H9 (cell line): ENCODE results near the gene PPP2R2B. TPM values are rescaled to one million over a fixed set of nuclear protein-coding genes. Genes with fewer than 3 reads are reported as not detected.

Experiments
- DNase-seq: peaks from one replicate; pipeline ENCODE4 v3.0.0-alpha.2; 2017
- H2AFZ ChIP-seq: one replicate; pipeline ENCODE4 v1.6.1; 2013; ENCODE audit warnings: mild to moderate bottlenecking, low read length, control low read depth, moderate library complexity
- H2AK5ac ChIP-seq: 2 replicates; pipeline ENCODE4 v1.6.1; 2013; ENCODE audit warnings: low read length, control low read depth, mixed read lengths; ENCODE audit not compliant: insufficient read length
- H2BK120ac ChIP-seq: one replicate; pipeline ENCODE4 v1.6.1; 2013; ENCODE audit warnings: low read depth, mild to moderate bottlenecking, low read length, control low read depth, inconsistent platforms; ENCODE audit not compliant: poor library complexity, severe bottlenecking
- H2BK12ac ChIP-seq: 2 replicates; pipeline ENCODE4 v1.6.1; 2013; ENCODE audit warnings: low read length, control low read depth, mixed read lengths, low read depth; ENCODE audit not compliant: insufficient read length
- H2BK15ac ChIP-seq: 2 replicates; pipeline ENCODE4 v1.6.1; 2013; ENCODE audit warnings: low read depth, low read length, control low read depth
- H2BK20ac ChIP-seq: one replicate; pipeline ENCODE4 v1.6.1; 2013; ENCODE audit warnings: low read depth, mild to moderate bottlenecking, low read length, control low read depth, inconsistent platforms; ENCODE audit not compliant: poor library complexity, severe bottlenecking
- H2BK5ac ChIP-seq: 2 replicates; pipeline ENCODE4 v1.6.1; 2013; ENCODE audit warnings: low read length, control low read depth, mixed read lengths; ENCODE audit not compliant: insufficient read length
- H3K14ac ChIP-seq: 2 replicates; pipeline ENCODE4 v1.6.1; 2013; ENCODE audit warnings: low read length, control low read depth; ENCODE audit not compliant: insufficient read depth
- H3K18ac ChIP-seq: 2 replicates; pipeline ENCODE4 v1.6.1; 2013; ENCODE audit warnings: low read depth, mild to moderate bottlenecking, mixed read lengths, low read length, control low read depth; ENCODE audit not compliant: insufficient read length
- H3K23ac ChIP-seq: 2 replicates; pipeline ENCODE4 v1.6.1; 2013; ENCODE audit warnings: low read length, control low read depth, mixed read lengths, low read depth; ENCODE audit not compliant: insufficient read length
- H3K23me2 ChIP-seq: 2 replicates; pipeline ENCODE4 v1.6.1; 2013; ENCODE audit warnings: low read depth, mild to moderate bottlenecking, mixed read lengths, low read length, control low read depth; ENCODE audit not compliant: insufficient read length, poor library complexity, severe bottlenecking
- H3K27ac ChIP-seq: 2 replicates; pipeline ENCODE4 v1.5.1; 2013; ENCODE audit warnings: low read length, control low read depth, mixed read lengths, low read depth; ENCODE audit not compliant: insufficient read length
- H3K27me3 ChIP-seq: 2 replicates; pipeline ENCODE4 v1.6.1; 2013; ENCODE audit warnings: low read length, control low read depth, inconsistent platforms; ENCODE audit not compliant: insufficient read depth
- H3K4ac ChIP-seq: 2 replicates; pipeline ENCODE4 v1.6.1; 2013; ENCODE audit warnings: low read depth, mild to moderate bottlenecking, control low read depth, inconsistent platforms, low read length, moderate library complexity
- H3K4me1 ChIP-seq: 2 replicates; pipeline ENCODE4 v1.6.1; 2013; ENCODE audit warnings: low read length, control low read depth, inconsistent platforms; ENCODE audit not compliant: insufficient read depth
- H3K4me2 ChIP-seq: 2 replicates; pipeline ENCODE4 v1.6.1; 2013; ENCODE audit warnings: low read length, control low read depth, mixed read lengths; ENCODE audit not compliant: insufficient read length, insufficient read depth
- H3K56ac ChIP-seq: 2 replicates; pipeline ENCODE4 v1.6.1; 2013; ENCODE audit warnings: low read depth, mild to moderate bottlenecking, mixed read lengths, low read length, control low read depth; ENCODE audit not compliant: insufficient read length
- H3K79me1 ChIP-seq: 2 replicates; pipeline ENCODE4 v1.6.1; 2013; ENCODE audit warnings: low read depth, mild to moderate bottlenecking, moderate library complexity, low read length, control low read depth, inconsistent platforms; ENCODE audit not compliant: insufficient read depth, poor library complexity, severe bottlenecking
- H3K79me2 ChIP-seq: 2 replicates; pipeline ENCODE4 v1.6.1; 2013; ENCODE audit warnings: low read length, control low read depth, inconsistent platforms; ENCODE audit not compliant: insufficient read depth
- H3K9ac ChIP-seq: 2 replicates; pipeline ENCODE4 v1.6.1; 2013; ENCODE audit warnings: low read length, control low read depth, mixed read lengths; ENCODE audit not compliant: insufficient read length; ENCODE audit errors: extremely low read depth
- H3K9me3 ChIP-seq: one replicate; pipeline ENCODE4 v1.6.1; 2013; ENCODE audit warnings: low read depth, low read length, inconsistent platforms; ENCODE audit not compliant: control insufficient read depth
- H3T11ph ChIP-seq: one replicate; pipeline ENCODE4 v1.6.1; 2013; ENCODE audit warnings: mild to moderate bottlenecking, low read length, control low read depth, inconsistent platforms
- H4K20me1 ChIP-seq: one replicate; pipeline ENCODE4 v1.6.1; 2013; ENCODE audit not compliant: control insufficient read depth, insufficient read length, insufficient read depth
- H4K5ac ChIP-seq: 2 replicates; pipeline ENCODE4 v1.6.1; 2013; ENCODE audit warnings: low read depth, mild to moderate bottlenecking, mixed read lengths, low read length, control low read depth; ENCODE audit not compliant: insufficient read length
- H4K8ac ChIP-seq: replicated peaks from 2 replicates; pipeline ENCODE4 v1.6.1; 2013; ENCODE audit warnings: low read length, control low read depth, mixed read lengths, low read depth; ENCODE audit not compliant: insufficient read length
- H4K91ac ChIP-seq: 2 replicates; pipeline ENCODE4 v1.6.1; 2013; ENCODE audit warnings: low read depth, mild to moderate bottlenecking, moderate library complexity, mixed read lengths, low read length, control low read depth; ENCODE audit not compliant: insufficient read length
- H3K27ac Mint-ChIP-seq, 3 experiments: 2 replicates in 2 of 3; 3 replicates in 1 of 3; pipeline ENCODE4 v1.8.0; 2020 to 2021; ENCODE audit warnings: mixed read lengths in 3 of 3, mild to moderate bottlenecking in 1 of 3, moderate library complexity in 1 of 3
- H3K27me3 Mint-ChIP-seq: 2 replicates; pipeline ENCODE4 v1.8.0; 2021; ENCODE audit warnings: low read depth, mild to moderate bottlenecking, moderate library complexity, mixed read lengths
- H3K36me3 Mint-ChIP-seq, 3 experiments: 2 replicates in 2 of 3; 3 replicates in 1 of 3; pipeline ENCODE4 v1.8.0; 2020 to 2021; ENCODE audit warnings: low read depth in 3 of 3, mixed read lengths in 3 of 3; ENCODE audit not compliant: insufficient read depth in 1 of 3
- H3K4me1 Mint-ChIP-seq, 2 experiments: 2 replicates each; pipeline ENCODE4 v1.8.0; 2020; ENCODE audit warnings: mixed read lengths in 2 of 2
- H3K4me3 Mint-ChIP-seq, 2 experiments: 2 replicates in 1 of 2; 3 replicates in 1 of 2; pipeline ENCODE4 v1.8.0; 2020 to 2021; ENCODE audit warnings: mild to moderate bottlenecking in 2 of 2, mixed read lengths in 2 of 2, moderate library complexity in 1 of 2
- H3K9me3 Mint-ChIP-seq, 2 experiments: 2 replicates in 1 of 2; 3 replicates in 1 of 2; pipeline ENCODE4 v1.8.0; 2020; ENCODE audit warnings: mild to moderate bottlenecking in 2 of 2, mixed read lengths in 2 of 2, moderate library complexity in 1 of 2
- WGBS: extraction: QIAGEN DNeasy Blood & Tissue Kit; methylation state at CpG from one replicate; pipeline ENCODE4 v1.1.7; 2013; ENCODE audit warnings: missing lambda C conversion rate, low lambda C conversion rate, mixed read lengths; ENCODE audit not compliant: insufficient read length; ENCODE audit errors: extremely low coverage; 5-methylcytosine and 5-hydroxymethylcytosine counted together
- total RNA-seq: library from RNA; stranded (reverse); gene quantifications from 2 replicates; pipeline ENCODE4 v1.2.1, GENCODE V29; 2021
- TF ChIP-seq, protein P1 (sequence below): fragments of 200-600 bp; sonication (generic); conservative IDR thresholded peaks from 3 replicates; pipeline ENCODE4 v1.8.0; 2021; ENCODE audit warnings: antibody characterized with exemption, mild to moderate bottlenecking

The PPP2R2B gene
- total RNA-seq, 1 experiment from 2014 or later, result 14.3 TPM

DNA sequence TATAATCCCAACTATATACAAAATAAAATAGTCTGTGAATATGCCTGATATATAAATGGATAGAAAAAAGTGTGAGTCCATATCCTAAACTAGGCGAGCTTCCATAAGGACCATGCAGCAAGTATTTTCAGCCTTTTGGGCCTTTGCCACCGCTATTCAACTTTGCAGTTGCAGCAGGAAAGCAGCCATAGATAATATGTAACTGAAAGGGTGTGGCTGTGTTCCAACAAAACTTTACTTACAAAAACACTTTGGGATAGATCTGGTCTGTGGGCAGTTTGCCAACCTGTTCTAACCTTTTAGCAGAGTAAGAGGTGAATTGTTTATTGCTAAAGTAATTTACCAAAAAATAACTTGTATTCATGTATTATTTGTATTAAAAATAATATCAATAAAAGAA is 234.8 kb downstream of the PPP2R2B start:
- WGBS, result no CpG with 5 or more reads among the region's 2 CpGs

More for the DNA sequence above, 234.8 kb downstream of the PPP2R2B start:
- peaks cover 0 to 3% (median 1%) of the 10 kb centered on the region in 3 experiments; a peak in 4 of 7 replicates for H3K36me3 Mint-ChIP-seq
- Histone ChIP-seq H2BK12ac (no peak overlapping the region), H2BK120ac (no peak overlapping the region), H3K79me1 (no peaks in the 10 kb centered on the region), H3K14ac (no peak overlapping the region), H3K56ac (no peak overlapping the region), H4K8ac (no peak overlapping the region), H3K4me1 (peaks cover 3% of the 10 kb centered on the region; the same call in 1 of the 2 replicates), H2AK5ac (no peak overlapping the region), H4K20me1 (no peaks in the 10 kb centered on the region), H3K9me3 (no peaks in the 10 kb centered on the region), H3K23ac (no peak overlapping the region), H2BK15ac (no peak overlapping the region), H3K79me2 (no peaks in the 10 kb centered on the region), H3K23me2 (no peaks in the 10 kb centered on the region), H2AFZ (no peak overlapping the region), H3K18ac (no peak overlapping the region), H3K27ac (no peak overlapping the region), H3K27me3 (no peaks in the 10 kb centered on the region), H4K91ac (no peak overlapping the region), H2BK5ac (no peak overlapping the region), H2BK20ac (no peak overlapping the region), H3K9ac (no peak overlapping the region), H3T11ph (no peak overlapping the region), H3K4ac (no peak overlapping the region), H4K5ac (no peak overlapping the region), H3K4me2 (no peak overlapping the region)
- H3K27me3 Mint-ChIP-seq, result no peaks in the 10 kb centered on the region
- peaks cover 16 to 21% of the 10 kb centered on the region in 2 experiments for H3K4me1 Mint-ChIP-seq
- no peaks in the 10 kb centered on the region for H3K9me3 Mint-ChIP-seq
- no peak overlapping the region for H3K4me3 Mint-ChIP-seq
- TF ChIP-seq, protein P1, sequence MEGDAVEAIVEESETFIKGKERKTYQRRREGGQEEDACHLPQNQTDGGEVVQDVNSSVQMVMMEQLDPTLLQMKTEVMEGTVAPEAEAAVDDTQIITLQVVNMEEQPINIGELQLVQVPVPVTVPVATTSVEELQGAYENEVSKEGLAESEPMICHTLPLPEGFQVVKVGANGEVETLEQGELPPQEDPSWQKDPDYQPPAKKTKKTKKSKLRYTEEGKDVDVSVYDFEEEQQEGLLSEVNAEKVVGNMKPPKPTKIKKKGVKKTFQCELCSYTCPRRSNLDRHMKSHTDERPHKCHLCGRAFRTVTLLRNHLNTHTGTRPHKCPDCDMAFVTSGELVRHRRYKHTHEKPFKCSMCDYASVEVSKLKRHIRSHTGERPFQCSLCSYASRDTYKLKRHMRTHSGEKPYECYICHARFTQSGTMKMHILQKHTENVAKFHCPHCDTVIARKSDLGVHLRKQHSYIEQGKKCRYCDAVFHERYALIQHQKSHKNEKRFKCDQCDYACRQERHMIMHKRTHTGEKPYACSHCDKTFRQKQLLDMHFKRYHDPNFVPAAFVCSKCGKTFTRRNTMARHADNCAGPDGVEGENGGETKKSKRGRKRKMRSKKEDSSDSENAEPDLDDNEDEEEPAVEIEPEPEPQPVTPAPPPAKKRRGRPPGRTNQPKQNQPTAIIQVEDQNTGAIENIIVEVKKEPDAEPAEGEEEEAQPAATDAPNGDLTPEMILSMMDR, result no peak
- no peak overlapping the region for H3K27ac Mint-ChIP-seq
- no peak for DNase-seq
